CD4-positive, alpha-beta T cell treated with Interleukin-15 for 4 hours (primary cell): Measurements from ENCODE around the gene UNC5B.

Experiments used
- DNase-seq: peaks from one replicate; pipeline ENCODE4 v3.0.0-alpha.2; 2020; ENCODE audit warnings: low spot score

The UNC5B gene

GRCh38 chr10:71212318-71213126 is at the start of gene UNC5B:
UNC5B (plus strand) TSS chr10:71212570; CDS start chr10:71212986, 416 bp downstream.
- DNase-seq = peak; percentile 47

- no peak for DNase-seq
These were observed 38.9 kb upstream of the UNC5B start for GRCh38 chr10:71173466-71173865.

GRCh38 chr10:71176661-71177060 is 35.7 kb upstream of the UNC5B start:
- DNase-seq = no peak

GRCh38 chr10:71177651-71178199 is 34.6 kb upstream of the UNC5B start:
- no peak for DNase-seq

- no peak for DNase-seq
These were observed 33.5 kb upstream of the UNC5B start for GRCh38 chr10:71178880-71179279.

GRCh38 chr10:71179382-71179781 is 33.0 kb upstream of the UNC5B start:
- no peak for DNase-seq

- DNase-seq = no peak
These were observed 27.9 kb upstream of the UNC5B start for GRCh38 chr10:71184421-71184820.

GRCh38 chr10:71185209-71185608 is 27.2 kb upstream of the UNC5B start:
- no peak for DNase-seq

GRCh38 chr10:71187197-71187596 is 25.2 kb upstream of the UNC5B start:
- DNase-seq = no peak

GRCh38 chr10:71187600-71187999 is 24.8 kb upstream of the UNC5B start:
- no peak for DNase-seq

GRCh38 chr10:71188201-71188600 is 24.2 kb upstream of the UNC5B start:
- DNase-seq = no peak

GRCh38 chr10:71191019-71191418 is 21.4 kb upstream of the UNC5B start:
- no peak for DNase-seq

- no peak for DNase-seq
These were observed 20.8 kb upstream of the UNC5B start for GRCh38 chr10:71191551-71192076.

- no peak for DNase-seq
These were observed 18.9 kb upstream of the UNC5B start for GRCh38 chr10:71193516-71193915.

GRCh38 chr10:71197955-71198354 is 14.4 kb upstream of the UNC5B start:
- DNase-seq = no peak

GRCh38 chr10:71201849-71202248 is 10.5 kb upstream of the UNC5B start:
- DNase-seq = no peak

- DNase-seq = no peak
These were observed 10.1 kb upstream of the UNC5B start for GRCh38 chr10:71202314-71202713.

GRCh38 chr10:71203124-71203523 is 9.2 kb upstream of the UNC5B start:
- no peak for DNase-seq

GRCh38 chr10:71203716-71204115 is 8.7 kb upstream of the UNC5B start:
- DNase-seq = no peak

- no peak for DNase-seq
These were observed 7.6 kb upstream of the UNC5B start for GRCh38 chr10:71204746-71205145.

- DNase-seq = no peak
These were observed 6.9 kb upstream of the UNC5B start for GRCh38 chr10:71205468-71205867.

- DNase-seq = no peak
These were observed 5.5 kb upstream of the UNC5B start for GRCh38 chr10:71206911-71207310.

GRCh38 chr10:71207578-71207977 is 4.8 kb upstream of the UNC5B start:
- DNase-seq = no peak

- DNase-seq = no peak
These were observed 3.0 kb upstream of the UNC5B start for GRCh38 chr10:71209352-71209715.
